ENCODE data around the gene CCDC33.
A peak's percentile ranks its signal among the peaks of the same experiment; 100 is the strongest.

The CCDC33 gene

DNA sequence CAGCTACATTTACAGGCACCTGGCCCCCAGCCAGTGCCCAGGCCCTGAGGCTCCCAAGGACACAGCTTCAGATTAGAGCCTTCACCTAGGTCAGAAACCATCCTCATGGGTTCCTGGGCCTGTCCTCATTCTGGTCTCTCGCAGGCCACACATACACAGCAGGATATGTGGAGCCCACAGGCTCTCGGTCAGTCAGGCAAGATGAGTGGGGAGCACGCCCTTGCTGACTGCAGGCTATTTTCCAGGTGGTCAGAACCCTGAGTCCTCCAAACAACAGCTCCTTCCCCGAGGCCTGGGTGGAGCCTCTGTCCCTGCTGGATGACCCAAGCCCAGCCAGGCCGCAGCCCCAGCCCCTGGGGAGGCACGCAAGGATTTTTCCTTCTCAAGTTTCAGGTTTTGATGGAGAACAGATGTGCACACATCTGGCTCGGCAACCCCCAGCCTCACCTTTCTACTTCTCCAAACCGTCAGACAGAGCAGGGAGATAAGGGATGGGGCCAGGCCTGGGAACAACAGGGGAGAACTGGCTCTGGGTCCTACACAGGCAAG is 35.2 kb upstream of the CCDC33 start:
- Histone ChIP-seq H3K27ac (ENCODE audit: low read depth, low read length) (no peak overlapping the region), H3K9me3 (ENCODE audit: insufficient read depth, low read depth, low read length) (no peaks in the 10 kb centered on the region), H3K4me3 (ENCODE audit: low read length) (peak overlapping the region; percentile 6; the same call in 1 of the 2 replicates), H3K4me1 (ENCODE audit: insufficient read depth, low read length) (peaks cover 43% of the 10 kb centered on the region), H3K27me3 (ENCODE audit: insufficient read depth, low read length) (no peaks in the 10 kb centered on the region), H3K9ac (ENCODE audit: low read depth, low read length) (no peak overlapping the region), H3K36me3 (ENCODE audit: insufficient read depth, low read length) (no peaks in the 10 kb centered on the region)
- WGBS: 68% methylated on average over 8 of the region's 8 CpGs

DNA sequence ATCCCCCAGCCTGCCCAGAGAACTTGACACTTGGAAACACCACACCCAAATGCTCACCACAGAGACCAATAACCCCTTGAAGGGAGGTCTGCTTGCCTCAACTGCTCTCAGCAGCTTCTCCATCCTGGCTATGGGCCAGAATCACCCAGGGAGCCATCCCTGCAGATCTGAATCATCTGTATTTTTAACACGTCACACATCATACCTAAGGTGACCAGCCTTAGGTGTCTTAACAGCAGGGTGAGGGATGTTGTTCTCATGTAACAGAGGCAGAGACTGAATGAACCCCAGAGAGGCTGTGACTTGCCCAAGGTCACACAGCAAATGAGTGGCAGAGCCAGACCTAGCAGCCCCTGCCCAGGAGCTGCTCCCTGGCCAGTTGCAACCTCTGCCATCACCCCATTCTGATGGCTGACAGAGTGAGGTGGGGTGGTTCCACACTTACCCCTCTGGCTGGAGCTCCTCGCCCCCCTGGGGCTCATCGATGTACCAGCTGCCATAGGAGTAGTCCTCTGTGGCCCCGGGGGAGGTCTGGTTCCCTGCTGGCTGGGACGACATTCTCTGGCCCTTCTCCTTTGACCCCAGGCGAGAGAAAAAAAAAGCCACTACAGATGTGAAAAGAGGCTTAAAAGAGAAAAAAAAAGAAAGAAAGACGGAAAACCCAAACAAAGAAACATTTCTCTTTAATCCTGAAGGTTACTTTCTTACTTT is 34.3 kb upstream of the CCDC33 start:
- no peaks in the 10 kb centered on the region for H3K36me3 ChIP-seq (ENCODE audit: insufficient read depth, low read length)
- H3K9ac ChIP-seq (ENCODE audit: low read depth, low read length): peak overlapping the region; percentile 56; the same call in 1 of the 2 replicates
- peak overlapping the region; percentile 62 for H3K4me3 ChIP-seq (ENCODE audit: low read length)

DNA sequence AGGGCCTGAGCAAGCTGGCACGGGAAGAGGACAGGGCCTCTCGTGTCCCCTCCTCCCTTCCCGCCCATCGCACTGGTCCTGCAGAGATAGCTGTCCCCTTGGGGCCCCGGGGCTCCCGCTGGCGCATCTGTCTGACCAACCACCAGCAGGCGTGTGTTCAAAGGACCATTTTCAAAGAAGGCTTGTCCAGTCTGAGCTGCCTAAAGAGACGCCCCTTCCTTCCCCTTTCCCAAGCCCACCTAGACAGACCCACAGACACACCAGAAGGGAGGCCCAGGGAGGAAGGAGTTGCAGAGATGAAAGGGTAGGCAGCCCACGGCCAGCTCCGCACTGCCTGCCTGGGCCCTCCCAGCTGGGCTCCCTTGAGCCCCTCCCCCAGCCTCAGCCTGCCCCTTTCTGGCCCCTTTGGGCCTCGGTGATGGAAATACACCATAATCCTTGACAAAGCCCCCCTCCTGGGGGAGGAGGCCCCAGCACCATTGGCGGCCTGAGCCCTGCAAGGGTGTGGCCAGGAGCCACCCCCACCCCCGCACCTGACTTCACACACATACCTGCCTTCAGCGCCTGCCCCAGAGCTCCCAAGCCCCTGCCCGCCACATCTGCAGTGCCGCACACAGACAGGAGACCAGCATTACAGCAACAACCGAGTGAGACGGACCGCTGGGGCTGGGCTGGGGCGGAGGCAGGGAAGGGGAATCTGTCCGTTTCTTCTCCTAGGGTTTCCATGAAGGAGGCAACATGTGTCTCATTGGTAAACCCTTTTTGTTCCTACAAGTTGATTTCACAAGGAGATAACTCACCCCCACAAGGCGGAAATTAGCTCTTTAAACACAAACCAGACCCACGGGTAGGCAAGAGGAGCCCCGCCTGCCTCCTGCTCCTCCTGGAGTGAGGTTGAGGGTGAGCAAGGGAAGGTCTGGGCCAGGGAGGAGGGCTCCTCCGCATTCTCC is 33.4 kb upstream of the CCDC33 start, which contains the start of gene STRA6:
TSS of gene STRA6 (minus strand) at position 336 of the 950 bp plus-strand sequence. CDS start 520 bp downstream, outside the sequence.
- H3K27ac ChIP-seq (ENCODE audit: low read depth, low read length): peak within 1 kb of the TSS; percentile 90
- no peaks in the 10 kb centered on the region for H3K27me3 ChIP-seq (ENCODE audit: insufficient read depth, low read length)
- no peaks in the 10 kb centered on the region for H3K36me3 ChIP-seq (ENCODE audit: insufficient read depth, low read length)
- H3K9me3 ChIP-seq (ENCODE audit: insufficient read depth, low read depth, low read length): no peaks in the 10 kb centered on the region
- H3K9ac ChIP-seq (ENCODE audit: low read depth, low read length): peak within 1 kb of the TSS; percentile 71
- H3K4me1 ChIP-seq (ENCODE audit: insufficient read depth, low read length): peaks cover 46% of the 10 kb centered on the region
- H3K4me3 ChIP-seq (ENCODE audit: low read length): peak within 1 kb of the TSS; percentile 62
- 1% methylated on average over 21 of the region's 26 CpGs for WGBS

More for the DNA sequence above, 34.3 kb upstream of the CCDC33 start:
- H3K9me3 ChIP-seq (ENCODE audit: insufficient read depth, low read depth, low read length): no peaks in the 10 kb centered on the region
- 39% methylated on average over 7 of the region's 7 CpGs for WGBS
- H3K27ac ChIP-seq (ENCODE audit: low read depth, low read length): peak overlapping the region; percentile 90
- peaks cover 43% of the 10 kb centered on the region for H3K4me1 ChIP-seq (ENCODE audit: insufficient read depth, low read length)
- no peaks in the 10 kb centered on the region for H3K27me3 ChIP-seq (ENCODE audit: insufficient read depth, low read length)

DNA sequence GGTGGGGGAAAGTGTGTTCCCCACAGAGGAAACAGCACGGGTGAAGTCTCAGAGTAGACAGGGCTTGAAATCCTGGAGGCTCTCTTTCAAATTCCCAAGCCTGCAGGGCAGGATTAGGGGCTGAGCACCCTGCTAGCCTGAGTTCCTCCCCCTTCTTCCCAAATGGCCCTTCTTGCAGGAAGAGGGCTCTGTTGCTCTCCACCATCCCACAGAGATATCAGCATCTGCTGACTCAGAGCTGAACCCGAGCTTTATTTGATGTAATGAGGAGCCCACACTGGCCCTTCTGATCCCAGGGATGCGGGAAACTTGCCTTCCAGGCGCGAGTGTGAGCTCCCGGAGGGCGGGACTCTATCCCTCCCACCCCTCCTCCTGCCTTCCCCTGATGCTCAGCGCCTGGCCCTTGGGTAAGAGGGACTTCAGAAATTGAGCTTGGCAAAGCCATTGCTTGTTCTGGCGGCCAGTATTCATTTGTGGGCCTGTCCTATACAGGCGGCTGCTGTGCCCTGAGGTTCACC is 32.2 kb upstream of the CCDC33 start:
- Histone ChIP-seq H3K4me1 (ENCODE audit: insufficient read depth, low read length) (peaks cover 54% of the 10 kb centered on the region), H3K4me3 (ENCODE audit: low read length) (peak overlapping the region; percentile 62), H3K9ac (ENCODE audit: low read depth, low read length) (peak overlapping the region; percentile 71; the same call in 1 of the 2 replicates), H3K27me3 (ENCODE audit: insufficient read depth, low read length) (no peaks in the 10 kb centered on the region), H3K36me3 (ENCODE audit: insufficient read depth, low read length) (no peaks in the 10 kb centered on the region), H3K9me3 (ENCODE audit: insufficient read depth, low read depth, low read length) (no peaks in the 10 kb centered on the region), H3K27ac (ENCODE audit: low read depth, low read length) (peak overlapping the region; percentile 90)
- WGBS: 8% methylated on average over 10 of the region's 10 CpGs

DNA sequence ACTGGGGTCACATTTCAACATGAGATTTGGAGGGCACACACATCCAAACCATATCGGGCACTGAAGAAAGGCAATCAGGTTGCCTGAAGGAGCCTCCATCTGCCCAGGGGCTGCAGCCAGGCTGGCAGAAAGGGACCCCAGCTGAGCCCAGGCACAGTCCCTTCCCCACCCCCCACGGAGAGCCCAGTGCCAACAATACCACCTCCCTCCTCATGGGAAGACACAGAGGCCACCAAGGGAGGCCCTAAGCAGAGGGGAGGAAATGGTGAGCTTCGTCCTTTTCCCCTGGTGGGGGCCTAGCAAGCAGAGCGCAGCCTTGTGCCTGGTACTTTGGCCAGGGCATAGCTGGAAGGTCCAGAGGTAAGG is 30.6 kb upstream of the CCDC33 start:
- 85% methylated on average over 4 of the region's 4 CpGs for WGBS
- no peak overlapping the region for H3K27ac ChIP-seq (ENCODE audit: low read depth, low read length)

DNA sequence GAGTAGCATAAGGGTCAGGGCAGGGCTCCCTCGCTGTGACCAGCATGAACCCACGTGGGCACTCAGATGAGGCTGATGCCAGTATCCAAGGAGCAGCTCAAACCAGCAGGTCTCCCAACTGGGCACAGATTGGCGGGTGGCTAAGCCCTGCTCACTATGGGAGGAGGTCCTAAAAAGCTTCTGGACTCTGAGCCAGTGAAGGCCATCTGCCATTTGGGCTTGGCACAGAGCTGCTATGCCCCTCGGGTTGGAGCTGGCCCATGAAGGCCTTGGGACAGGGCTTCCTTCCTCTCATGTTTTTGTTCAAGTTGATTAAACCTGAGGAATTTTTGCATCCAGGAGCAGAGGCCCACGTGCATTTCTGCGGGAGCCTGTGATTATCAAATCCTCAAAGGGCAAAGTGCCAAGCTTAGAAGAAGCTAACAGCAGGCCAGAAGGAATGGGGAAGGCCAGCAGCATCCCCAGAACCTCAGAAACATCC is 29.3 kb upstream of the CCDC33 start:
- WGBS: 86% methylated on average over 6 of the region's 6 CpGs
- H3K27ac ChIP-seq (ENCODE audit: low read depth, low read length): no peak overlapping the region
- H3K36me3 ChIP-seq (ENCODE audit: insufficient read depth, low read length): no peaks in the 10 kb centered on the region
- H3K9me3 ChIP-seq (ENCODE audit: insufficient read depth, low read depth, low read length): no peaks in the 10 kb centered on the region
- H3K27me3 ChIP-seq (ENCODE audit: insufficient read depth, low read length): no peaks in the 10 kb centered on the region
- H3K4me1 ChIP-seq (ENCODE audit: insufficient read depth, low read length): peaks cover 56% of the 10 kb centered on the region
- H3K9ac ChIP-seq (ENCODE audit: low read depth, low read length): no peak overlapping the region
- no peak overlapping the region for H3K4me3 ChIP-seq (ENCODE audit: low read length)

More for the DNA sequence above, 30.6 kb upstream of the CCDC33 start:
- Histone ChIP-seq H3K4me1 (ENCODE audit: insufficient read depth, low read length) (peaks cover 66% of the 10 kb centered on the region), H3K9me3 (ENCODE audit: insufficient read depth, low read depth, low read length) (no peaks in the 10 kb centered on the region), H3K4me3 (ENCODE audit: low read length) (no peak overlapping the region), H3K36me3 (ENCODE audit: insufficient read depth, low read length) (no peaks in the 10 kb centered on the region), H3K27me3 (ENCODE audit: insufficient read depth, low read length) (no peaks in the 10 kb centered on the region), H3K9ac (ENCODE audit: low read depth, low read length) (no peak overlapping the region)

DNA sequence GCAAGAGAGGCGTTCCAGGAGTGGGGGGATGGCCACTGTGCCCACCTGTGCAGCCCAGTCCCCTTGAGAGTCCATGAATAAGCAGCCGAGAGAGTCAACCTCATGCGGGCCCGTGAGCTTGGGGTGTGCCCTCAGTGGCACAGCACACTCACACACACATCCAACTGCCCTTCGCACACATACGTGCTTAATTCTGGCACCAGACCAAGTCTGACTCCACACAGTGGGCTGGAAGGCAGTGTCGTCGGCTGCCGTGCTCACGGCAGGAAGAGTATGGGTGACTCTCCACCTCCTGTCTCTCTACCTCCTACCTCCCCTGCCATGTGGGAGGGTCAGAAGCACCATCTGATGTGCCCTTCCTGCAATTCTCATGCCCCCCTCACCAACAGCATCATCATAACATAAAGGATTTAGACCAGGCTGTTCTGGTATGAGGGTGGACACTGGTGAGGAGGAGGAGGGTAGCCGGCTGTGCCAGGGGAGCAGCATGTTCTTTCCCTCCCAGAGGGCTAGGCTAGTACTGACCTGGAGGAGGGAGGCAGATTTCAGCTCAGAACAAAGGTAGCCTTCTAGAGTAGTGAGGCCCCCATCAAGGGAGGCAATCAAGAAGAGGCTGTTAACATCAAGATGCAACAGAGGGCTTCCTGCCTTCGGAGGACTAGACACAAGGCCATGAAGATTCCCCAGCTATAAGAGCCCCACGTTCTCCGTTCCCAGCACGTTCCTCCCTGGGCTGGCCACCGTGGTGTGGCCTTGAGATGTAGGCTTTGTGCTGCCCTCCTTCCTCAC is 28.3 kb upstream of the CCDC33 start:
- no peaks in the 10 kb centered on the region for H3K9me3 ChIP-seq (ENCODE audit: insufficient read depth, low read depth, low read length)
- H3K4me3 ChIP-seq (ENCODE audit: low read length): no peak overlapping the region
- H3K36me3 ChIP-seq (ENCODE audit: insufficient read depth, low read length): no peaks in the 10 kb centered on the region
- 93% methylated on average over 16 of the region's 16 CpGs for WGBS
- H3K9ac ChIP-seq (ENCODE audit: low read depth, low read length): no peak overlapping the region
- peaks cover 58% of the 10 kb centered on the region for H3K4me1 ChIP-seq (ENCODE audit: insufficient read depth, low read length)
- no peak overlapping the region for H3K27ac ChIP-seq (ENCODE audit: low read depth, low read length)
- H3K27me3 ChIP-seq (ENCODE audit: insufficient read depth, low read length): no peaks in the 10 kb centered on the region

DNA sequence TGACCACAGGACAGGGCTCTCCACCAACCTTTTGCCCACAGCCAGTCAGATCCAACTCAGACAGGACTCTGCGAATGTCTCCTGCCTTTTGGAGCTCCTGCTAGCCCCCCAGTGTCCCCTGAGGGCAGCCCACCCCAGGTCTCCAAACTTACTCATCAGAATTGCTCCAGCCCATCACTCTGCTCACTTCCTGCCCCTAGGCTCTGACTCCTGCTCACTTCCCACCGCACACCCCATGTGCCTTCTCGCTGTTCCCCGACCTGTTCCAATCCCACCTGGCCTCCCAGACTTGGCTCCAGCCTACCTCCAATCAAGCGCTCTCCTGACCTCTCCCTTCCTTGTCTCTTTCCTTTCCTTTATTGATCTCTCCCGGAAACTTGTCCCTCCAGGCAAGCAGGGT is 27.6 kb upstream of the CCDC33 start:
- Histone ChIP-seq H3K9me3 (ENCODE audit: insufficient read depth, low read depth, low read length) (no peaks in the 10 kb centered on the region), H3K27ac (ENCODE audit: low read depth, low read length) (peak overlapping the region; percentile 29), H3K4me3 (ENCODE audit: low read length) (peak overlapping the region; percentile 2; the same call in 1 of the 2 replicates), H3K36me3 (ENCODE audit: insufficient read depth, low read length) (no peaks in the 10 kb centered on the region), H3K9ac (ENCODE audit: low read depth, low read length) (no peak overlapping the region), H3K4me1 (ENCODE audit: insufficient read depth, low read length) (peaks cover 57% of the 10 kb centered on the region), H3K27me3 (ENCODE audit: insufficient read depth, low read length) (no peaks in the 10 kb centered on the region)
- 43% methylated on average over 6 of the region's 6 CpGs for WGBS

DNA sequence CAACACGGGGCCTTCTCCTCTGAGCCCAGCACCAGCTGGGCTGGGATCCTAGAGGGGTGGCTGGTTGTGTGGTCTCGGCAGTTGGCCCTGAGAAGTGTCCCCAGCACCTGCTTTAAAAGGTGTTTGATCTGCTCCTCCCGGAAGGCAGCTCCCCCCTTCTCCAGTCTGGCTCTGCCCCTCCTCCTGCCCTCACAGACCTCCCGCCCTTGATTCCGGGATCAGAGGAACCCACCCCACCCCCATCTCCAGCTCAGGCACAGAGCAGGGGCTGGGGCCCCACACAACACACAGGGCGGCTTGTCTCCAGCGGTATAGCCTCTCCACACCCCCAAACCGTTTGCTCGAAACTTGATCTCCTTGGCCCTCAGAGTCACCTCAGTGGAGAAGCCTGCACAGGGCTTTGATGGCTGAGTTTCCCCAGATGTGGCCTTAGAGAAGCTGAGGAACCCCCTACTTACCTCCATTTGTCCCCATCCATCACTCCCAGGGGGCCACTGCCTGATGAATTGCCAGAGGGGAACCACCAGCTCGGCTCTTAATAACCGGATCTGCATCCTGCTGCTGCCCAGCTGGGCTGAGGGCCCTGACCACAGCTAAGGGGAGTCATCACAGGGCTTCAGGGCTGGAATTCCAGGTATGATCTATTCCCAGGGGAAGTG is 27.1 kb upstream of the CCDC33 start:
- 12% methylated on average over 11 of the region's 11 CpGs for WGBS
- peak overlapping the region; percentile 29 for H3K27ac ChIP-seq (ENCODE audit: low read depth, low read length)
- 0 out of 2 replicates have a peak overlapping the region, but pooled peaks have one; percentile 10 for H3K9ac ChIP-seq (ENCODE audit: low read depth, low read length)
- H3K4me3 ChIP-seq (ENCODE audit: low read length): peak overlapping the region; percentile 6
- H3K36me3 ChIP-seq (ENCODE audit: insufficient read depth, low read length): no peaks in the 10 kb centered on the region
- no peaks in the 10 kb centered on the region for H3K9me3 ChIP-seq (ENCODE audit: insufficient read depth, low read depth, low read length)
- H3K4me1 ChIP-seq (ENCODE audit: insufficient read depth, low read length): peaks cover 57% of the 10 kb centered on the region
- H3K27me3 ChIP-seq (ENCODE audit: insufficient read depth, low read length): no peaks in the 10 kb centered on the region

DNA sequence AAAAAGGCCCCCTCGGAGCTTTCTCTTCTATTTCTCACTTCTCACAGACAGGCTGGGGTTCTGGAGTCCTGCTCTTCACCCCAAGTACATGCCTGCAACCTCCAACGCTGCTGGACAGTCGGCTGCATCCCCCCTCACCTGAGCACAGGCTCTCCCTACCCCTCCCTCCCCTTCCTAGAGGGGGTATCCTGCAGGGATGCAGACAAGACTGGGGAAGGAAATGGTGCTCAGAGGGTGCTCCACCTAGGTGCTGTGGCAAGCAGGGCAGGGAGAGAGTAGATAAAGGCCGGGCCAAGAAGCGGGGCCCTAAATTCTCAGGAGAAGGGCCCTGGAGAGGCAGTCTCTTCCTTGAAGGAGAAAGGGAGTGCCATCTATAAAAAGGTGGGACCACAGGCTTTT is 26.6 kb upstream of the CCDC33 start:
- no peaks in the 10 kb centered on the region for H3K27me3 ChIP-seq (ENCODE audit: insufficient read depth, low read length)
- 51% methylated on average over 5 of the region's 5 CpGs for WGBS
- H3K36me3 ChIP-seq (ENCODE audit: insufficient read depth, low read length): no peaks in the 10 kb centered on the region
- 0 out of 2 replicates have a peak overlapping the region, but pooled peaks have one; percentile 10 for H3K9ac ChIP-seq (ENCODE audit: low read depth, low read length)
- H3K27ac ChIP-seq (ENCODE audit: low read depth, low read length): peak overlapping the region; percentile 29
- H3K4me1 ChIP-seq (ENCODE audit: insufficient read depth, low read length): peaks cover 57% of the 10 kb centered on the region
- H3K9me3 ChIP-seq (ENCODE audit: insufficient read depth, low read depth, low read length): no peaks in the 10 kb centered on the region
- peak overlapping the region; percentile 6; the same call in 1 of the 2 replicates for H3K4me3 ChIP-seq (ENCODE audit: low read length)
